Measurements from ENCODE around the gene GMDS. TPM values are rescaled to one million over a fixed set of nuclear protein-coding genes. Genes with fewer than 3 reads are reported as not detected.

Gene GMDS
- total and polyA plus RNA-seq, 9 donors: 6.6 to 20.6 (median 11.0) TPM

DNA sequence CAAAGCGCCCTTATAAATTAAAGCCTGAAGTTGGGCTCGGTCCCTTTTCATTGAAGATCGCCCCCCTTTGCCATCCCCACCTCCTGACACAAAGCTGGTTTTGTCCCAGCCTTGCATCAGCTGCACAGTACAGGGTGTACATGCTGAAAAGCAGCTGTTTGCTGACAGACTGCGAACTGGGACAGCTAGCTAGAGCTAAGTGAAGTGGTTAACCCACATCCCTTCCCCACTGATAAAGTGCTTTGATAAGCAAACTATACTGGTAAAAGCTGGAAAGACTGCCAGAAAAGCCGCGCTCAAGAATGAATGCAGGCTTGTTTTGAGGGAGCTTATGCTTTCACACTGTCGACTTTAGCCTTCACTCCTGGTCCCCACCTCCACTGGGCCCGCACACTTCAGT lies 207.3 kb downstream of the GMDS start:
- Histone ChIP-seq H3K27ac (no peak overlapping the region), H3K4me1 (ENCODE audit: insufficient read depth) (no peaks in the 10 kb centered on the region), H3K9me3 (no peaks in the 10 kb centered on the region), H3K36me3 (no peaks in the 10 kb centered on the region), H3K4me3 (no peak overlapping the region), H3K27me3 (no peaks in the 10 kb centered on the region)
- WGBS, 3 donors: 88 to 90% (median 89%) methylated on average over 8 of the region's 8 CpGs
- DNase-seq: no peak
- intact Hi-C loops (cut with DNase I): no loop called here
- TF ChIP-seq, protein P1, sequence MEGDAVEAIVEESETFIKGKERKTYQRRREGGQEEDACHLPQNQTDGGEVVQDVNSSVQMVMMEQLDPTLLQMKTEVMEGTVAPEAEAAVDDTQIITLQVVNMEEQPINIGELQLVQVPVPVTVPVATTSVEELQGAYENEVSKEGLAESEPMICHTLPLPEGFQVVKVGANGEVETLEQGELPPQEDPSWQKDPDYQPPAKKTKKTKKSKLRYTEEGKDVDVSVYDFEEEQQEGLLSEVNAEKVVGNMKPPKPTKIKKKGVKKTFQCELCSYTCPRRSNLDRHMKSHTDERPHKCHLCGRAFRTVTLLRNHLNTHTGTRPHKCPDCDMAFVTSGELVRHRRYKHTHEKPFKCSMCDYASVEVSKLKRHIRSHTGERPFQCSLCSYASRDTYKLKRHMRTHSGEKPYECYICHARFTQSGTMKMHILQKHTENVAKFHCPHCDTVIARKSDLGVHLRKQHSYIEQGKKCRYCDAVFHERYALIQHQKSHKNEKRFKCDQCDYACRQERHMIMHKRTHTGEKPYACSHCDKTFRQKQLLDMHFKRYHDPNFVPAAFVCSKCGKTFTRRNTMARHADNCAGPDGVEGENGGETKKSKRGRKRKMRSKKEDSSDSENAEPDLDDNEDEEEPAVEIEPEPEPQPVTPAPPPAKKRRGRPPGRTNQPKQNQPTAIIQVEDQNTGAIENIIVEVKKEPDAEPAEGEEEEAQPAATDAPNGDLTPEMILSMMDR (IDR thresholded peaks at IDR 0.05): no peak

DNA sequence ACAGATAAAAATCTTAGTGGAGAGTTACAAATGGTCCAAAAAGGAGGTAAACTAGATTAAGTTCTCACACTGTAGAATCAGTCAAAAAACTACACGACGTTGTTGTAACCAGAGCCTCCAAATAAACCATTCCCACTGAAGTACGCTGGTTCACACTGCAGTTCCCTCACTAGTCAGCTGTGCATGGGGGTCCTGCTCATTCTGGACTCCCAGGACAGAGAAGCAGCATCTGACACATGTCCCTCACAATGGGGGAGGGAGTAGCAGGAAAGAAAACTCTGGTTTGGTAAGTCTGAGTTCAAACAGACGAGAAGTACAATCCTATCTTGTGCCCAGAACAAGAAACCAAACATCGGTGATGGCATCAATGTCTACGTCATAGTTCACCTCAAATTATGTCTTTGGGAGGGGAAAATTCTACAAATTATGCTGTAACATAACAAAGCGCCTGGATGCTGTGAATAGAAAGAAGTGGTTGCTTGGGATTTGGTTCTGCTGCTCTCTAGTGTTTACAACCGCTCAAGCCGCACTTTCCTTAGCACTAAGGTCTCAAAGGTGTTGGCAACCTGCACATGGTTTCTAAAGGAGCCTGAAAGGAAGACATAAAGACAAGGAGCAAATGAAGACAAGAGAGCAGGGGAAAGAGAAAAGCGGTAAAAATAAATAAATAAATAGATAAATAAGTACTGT lies 208.0 kb downstream of the GMDS start:
- DNase-seq: no peak
- Histone ChIP-seq H3K36me3 (no peaks in the 10 kb centered on the region), H3K27ac (no peak overlapping the region), H3K9me3 (no peaks in the 10 kb centered on the region), H3K4me1 (ENCODE audit: insufficient read depth) (no peaks in the 10 kb centered on the region), H3K4me3 (no peak overlapping the region), H3K27me3 (no peaks in the 10 kb centered on the region)
- TF ChIP-seq, protein P1 (IDR thresholded peaks at IDR 0.05): no peak
- TF ChIP-seq EP300 (IDR thresholded peaks at IDR 0.05) (no peak), POLR2A (IDR thresholded peaks at IDR 0.05) (no peak)
- intact Hi-C loops (cut with DNase I): no loop called here
- 90 to 92% (median 91%) methylated on average over 10 of the region's 10 CpGs for WGBS, 3 donors

DNA sequence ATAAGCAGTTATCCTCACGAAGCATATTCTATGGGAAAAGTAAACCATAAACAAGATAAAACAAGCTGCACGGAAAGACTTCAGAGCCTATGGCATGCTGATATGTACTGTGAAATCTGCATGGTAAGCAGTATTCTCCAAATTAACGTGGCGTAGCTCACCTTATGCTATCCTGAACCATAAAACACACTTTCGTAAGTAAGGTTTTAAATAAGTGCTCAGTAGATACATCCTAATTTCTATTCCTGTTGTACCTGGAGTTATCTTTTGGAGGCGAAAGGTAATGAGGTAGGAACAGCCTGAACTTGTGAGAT lies 208.7 kb downstream of the GMDS start:
- H3K4me1 ChIP-seq (ENCODE audit: insufficient read depth): no peaks in the 10 kb centered on the region
- no peaks in the 10 kb centered on the region for H3K27me3 ChIP-seq
- H3K4me3 ChIP-seq: no peak overlapping the region
- H3K36me3 ChIP-seq: no peaks in the 10 kb centered on the region
- no peak for DNase-seq
- intact Hi-C loops (cut with DNase I): no loop called here
- no peaks in the 10 kb centered on the region for H3K9me3 ChIP-seq
- H3K27ac ChIP-seq: no peak overlapping the region
- TF ChIP-seq, protein P1 (IDR thresholded peaks at IDR 0.05): no peak
- TF ChIP-seq EP300 (IDR thresholded peaks at IDR 0.05): no peak
- TF ChIP-seq POLR2A (IDR thresholded peaks at IDR 0.05): no peak
- 91 to 96% (median 91%) methylated on average over 6 of the region's 6 CpGs for WGBS, 3 donors

DNA sequence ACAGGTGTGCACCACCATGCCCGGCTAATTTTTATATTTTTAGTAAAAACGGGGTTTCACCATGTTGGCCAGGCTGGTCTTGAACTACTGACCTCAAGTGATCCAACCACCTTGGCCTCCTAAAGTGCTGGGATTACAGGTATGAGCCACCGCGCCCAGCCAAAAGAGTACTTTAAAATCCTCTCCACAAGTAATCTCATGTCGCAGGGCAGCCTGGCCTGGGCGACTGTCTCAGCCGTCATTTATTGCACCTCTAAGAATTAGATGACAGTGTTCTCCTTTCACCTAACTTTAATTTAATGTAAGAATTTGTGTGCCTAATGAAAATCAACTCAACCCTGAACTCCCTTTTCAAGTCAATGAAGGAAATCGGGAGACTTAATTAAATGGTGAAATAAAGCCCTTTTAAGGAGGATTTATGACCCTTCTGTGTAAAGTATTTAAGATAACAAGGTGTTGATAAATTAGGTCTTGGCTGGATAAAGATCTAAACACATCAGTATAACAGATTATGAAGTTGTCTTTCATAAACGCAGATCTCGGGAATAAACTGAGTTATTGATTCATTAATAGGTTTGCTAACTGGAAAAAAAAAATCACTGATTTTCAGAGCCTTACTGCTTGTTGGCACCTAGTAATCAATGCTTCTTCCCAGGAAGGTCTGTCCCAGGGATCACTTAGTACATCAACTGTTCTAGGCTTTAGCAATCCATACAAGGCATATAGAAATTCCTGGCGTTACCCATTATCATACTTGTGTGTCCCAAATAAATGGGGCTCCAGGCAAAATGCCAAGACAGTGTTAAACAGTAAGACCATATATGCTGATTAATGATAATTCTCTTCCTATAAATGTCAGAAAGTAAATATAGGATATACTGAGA lies 209.3 kb downstream of the GMDS start:
- intact Hi-C loops (cut with DNase I): no loop called here
- 93 to 96% (median 95%) methylated on average over 11 of the region's 11 CpGs for WGBS, 3 donors

More for the DNA sequence above, 209.3 kb downstream of the GMDS start:
- TF ChIP-seq, protein P1 (IDR thresholded peaks at IDR 0.05): no peak
- TF ChIP-seq EP300 (IDR thresholded peaks at IDR 0.05) (no peak), POLR2A (IDR thresholded peaks at IDR 0.05) (no peak)
- no peak overlapping the region for H3K27ac ChIP-seq
- no peaks in the 10 kb centered on the region for H3K27me3 ChIP-seq
- no peaks in the 10 kb centered on the region for H3K4me1 ChIP-seq (ENCODE audit: insufficient read depth)
- no peak for DNase-seq
- no peaks in the 10 kb centered on the region for H3K9me3 ChIP-seq
- no peak overlapping the region for H3K4me3 ChIP-seq
- no peaks in the 10 kb centered on the region for H3K36me3 ChIP-seq

Measured in ovary (tissue), 9 donors.